HG03469 (cell line): ENCODE measurements around the gene GABBR2.

Source experiments
- ATAC-seq: cut with Tn5 transposase; IDR thresholded peaks from one replicate; pipeline ENCODE4 v1.9.1; 2021; ENCODE audit warnings: mild to moderate bottlenecking, moderate library complexity, moderate number of reproducible peaks; ENCODE audit not compliant: unreplicated experiment

The GABBR2 gene

GRCh38 chr9:98381311-98382103 lies 327.2 kb downstream of the GABBR2 start:
- ATAC-seq = no peak

- peak; percentile 41 for ATAC-seq
Observed at GRCh38 chr9:98380065-98380681, 328.6 kb downstream of the GABBR2 start.

GRCh38 chr9:98379572-98379971 lies 329.2 kb downstream of the GABBR2 start:
- no peak for ATAC-seq

- ATAC-seq = no peak
Observed at GRCh38 chr9:98378794-98379193, 329.9 kb downstream of the GABBR2 start.

GRCh38 chr9:98378206-98378780 lies 330.4 kb downstream of the GABBR2 start:
- ATAC-seq = no peak

GRCh38 chr9:98375138-98375726 lies 333.5 kb downstream of the GABBR2 start:
- no peak for ATAC-seq

- ATAC-seq = no peak
Observed at GRCh38 chr9:98374385-98375051, 334.2 kb downstream of the GABBR2 start.

- no peak for ATAC-seq
Observed at GRCh38 chr9:98373609-98374008, 335.1 kb downstream of the GABBR2 start.

- ATAC-seq = no peak
Observed at GRCh38 chr9:98372077-98372836, 336.5 kb downstream of the GABBR2 start.

- no peak for ATAC-seq
Observed at GRCh38 chr9:98370976-98371315, 337.8 kb downstream of the GABBR2 start.

- ATAC-seq = no peak
Observed at GRCh38 chr9:98370300-98370975, 338.3 kb downstream of the GABBR2 start.

- no peak for ATAC-seq
Observed at GRCh38 chr9:98369896-98370295, 338.8 kb downstream of the GABBR2 start.

GRCh38 chr9:98369471-98369870 lies 339.3 kb downstream of the GABBR2 start:
- no peak for ATAC-seq

- ATAC-seq = no peak
Observed at GRCh38 chr9:98369066-98369425, 339.7 kb downstream of the GABBR2 start.

- no peak for ATAC-seq
Observed at GRCh38 chr9:98368366-98369065, 340.2 kb downstream of the GABBR2 start.

GRCh38 chr9:98367923-98368322 lies 340.8 kb downstream of the GABBR2 start:
- ATAC-seq = no peak

GRCh38 chr9:98367371-98367900 lies 341.3 kb downstream of the GABBR2 start:
- no peak for ATAC-seq

- no peak for ATAC-seq
Observed at GRCh38 chr9:98365781-98366180, 343.0 kb downstream of the GABBR2 start.

GRCh38 chr9:98365227-98365669 lies 343.5 kb downstream of the GABBR2 start:
- ATAC-seq = no peak
